GM12872 (cell line): ENCODE results near the gene ZSCAN10.
A peak's percentile ranks its signal among the peaks of the same experiment; 100 is the strongest.

Experiments used
- CTCF ChIP-seq: IDR thresholded peaks from 3 replicates; pipeline ENCODE4 v1.5.1; 2011; ENCODE audit warnings: low read depth, mild to moderate bottlenecking, low read length, moderate library complexity; ENCODE audit not compliant: insufficient read depth

ZSCAN10 gene

DNA sequence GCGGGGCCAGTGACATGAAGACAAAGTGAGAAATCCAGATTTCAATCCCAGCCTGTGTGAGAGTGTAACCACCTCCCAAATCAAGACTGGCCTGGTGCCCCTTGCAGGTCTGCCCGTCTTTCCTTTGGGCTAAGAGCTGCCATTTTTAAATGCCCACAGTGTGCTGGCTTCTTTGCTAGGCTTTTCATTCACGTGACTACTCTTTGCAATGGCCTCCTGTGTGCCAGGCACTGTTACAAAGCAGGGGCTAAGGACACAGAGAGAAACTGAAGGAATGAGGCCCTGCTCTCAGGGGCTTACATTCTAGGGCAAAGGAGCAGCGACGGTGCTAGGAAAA lies 269 bp upstream of the ZSCAN10 start:
- TF ChIP-seq CTCF: no peak

GRCh38 chr16:3097266-3097665 lies 1.8 kb downstream of the ZSCAN10 start:
- TF ChIP-seq CTCF: no peak

DNA sequence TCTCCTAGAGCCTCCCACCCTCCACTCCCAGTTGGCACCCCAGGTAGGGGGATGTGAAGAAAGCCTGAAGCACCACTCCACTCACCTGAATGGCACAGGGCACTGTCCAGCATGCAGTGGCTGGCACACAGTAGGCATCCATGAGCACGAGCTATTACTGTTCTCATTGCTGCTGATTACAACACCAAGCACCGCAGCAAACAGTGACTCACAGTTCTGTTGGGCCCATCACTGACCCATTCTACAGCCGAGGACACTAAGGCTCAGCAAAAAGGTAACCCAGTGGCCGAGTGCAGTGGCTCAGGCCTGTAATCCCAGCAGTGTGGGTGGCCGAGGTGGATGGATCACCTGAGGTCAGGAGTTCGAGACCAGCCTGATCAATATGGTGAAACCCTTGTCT lies 2.7 kb downstream of the ZSCAN10 start:
- no peak for TF ChIP-seq CTCF

GRCh38 chr16:3095869-3096268 lies 3.2 kb downstream of the ZSCAN10 start:
- peak; percentile 58 for TF ChIP-seq CTCF

DNA sequence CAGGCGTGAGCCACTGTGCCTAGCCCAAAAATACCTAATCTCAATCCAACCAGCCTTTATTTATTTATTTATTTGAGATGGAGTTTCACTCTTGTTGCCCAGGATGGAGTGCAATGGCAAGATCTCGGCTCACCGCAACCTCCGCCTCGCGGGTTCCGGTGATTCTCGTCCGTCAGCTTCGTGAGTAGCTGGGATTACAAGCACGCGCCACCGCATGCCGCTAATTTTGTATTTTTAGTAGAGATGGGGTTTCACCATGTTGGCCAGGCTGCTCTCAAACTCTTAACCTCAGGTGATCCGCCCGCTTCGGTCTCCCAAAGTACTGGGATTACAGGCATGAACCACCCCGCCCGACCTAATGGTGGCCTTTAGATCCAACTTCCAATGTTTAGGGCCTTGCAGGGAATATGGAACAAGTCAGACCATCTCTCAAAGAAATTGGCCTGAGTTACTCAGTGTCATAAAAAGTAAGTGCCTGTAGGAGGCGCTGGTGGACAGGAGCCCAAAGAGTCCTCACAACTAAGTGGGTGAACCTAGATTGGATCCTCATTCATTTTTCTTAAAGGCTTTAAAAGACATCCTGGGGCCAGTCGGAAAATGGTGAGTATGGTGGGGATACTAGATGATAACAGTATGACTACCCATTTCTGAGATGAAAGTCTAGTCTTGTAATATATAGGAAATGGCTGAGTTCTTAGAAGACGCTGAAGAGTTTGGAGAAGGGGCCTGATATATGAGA lies 4.6 kb downstream of the ZSCAN10 start:
- TF ChIP-seq CTCF: peak; percentile 85

DNA sequence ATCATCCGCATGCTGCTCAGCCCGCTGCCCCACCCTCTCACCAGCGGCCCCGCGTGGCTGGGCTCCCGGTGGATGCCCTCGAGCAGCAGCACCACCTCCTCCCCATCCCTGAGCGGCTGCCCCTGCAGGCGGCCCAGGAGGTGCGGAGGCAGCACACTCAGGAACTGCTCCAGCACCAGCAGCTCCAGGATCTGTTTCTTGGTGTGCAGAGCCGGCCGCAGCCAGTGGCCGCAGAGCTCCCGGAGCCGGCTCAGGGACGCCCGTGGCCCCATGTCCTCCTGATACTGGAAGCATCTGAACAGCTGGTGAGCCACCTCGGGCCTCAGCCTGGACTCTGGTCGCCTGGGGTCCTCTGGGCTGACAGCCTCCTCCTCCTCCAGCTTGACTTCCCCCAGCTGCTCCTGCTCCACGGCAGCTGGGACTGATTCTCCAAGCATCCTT lies 6.6 kb downstream of the ZSCAN10 start:
- TF ChIP-seq CTCF: no peak

GRCh38 chr16:3091551-3091950 lies 7.5 kb downstream of the ZSCAN10 start:
- no peak for TF ChIP-seq CTCF
